Peyer's patch (tissue), 4 donors: Measurements from ENCODE around the gene PRXL2A.

ENCODE experiments used
- POLR2A ChIP-seq, 2 donors: fragments of 450-650 bp; IDR thresholded peaks; one replicate each; pipeline ENCODE4 v1.5.1; 2017; ENCODE audit warnings: antibody characterized with exemption in 2 of 2, mild to moderate bottlenecking in 2 of 2, moderate library complexity in 2 of 2
- TF ChIP-seq, protein P1 (sequence below), 6 experiments: fragments of 450-650 bp in 4 of 6; fragments of 200-600 bp in 2 of 6; sonication (generic) in 1 of 6; IDR thresholded peaks; one replicate each; pipeline ENCODE4 v1.5.1; 2017 to 2019; ENCODE audit warnings: antibody characterized with exemption in 6 of 6, mild to moderate bottlenecking in 3 of 6, moderate library complexity in 1 of 6

DNA sequence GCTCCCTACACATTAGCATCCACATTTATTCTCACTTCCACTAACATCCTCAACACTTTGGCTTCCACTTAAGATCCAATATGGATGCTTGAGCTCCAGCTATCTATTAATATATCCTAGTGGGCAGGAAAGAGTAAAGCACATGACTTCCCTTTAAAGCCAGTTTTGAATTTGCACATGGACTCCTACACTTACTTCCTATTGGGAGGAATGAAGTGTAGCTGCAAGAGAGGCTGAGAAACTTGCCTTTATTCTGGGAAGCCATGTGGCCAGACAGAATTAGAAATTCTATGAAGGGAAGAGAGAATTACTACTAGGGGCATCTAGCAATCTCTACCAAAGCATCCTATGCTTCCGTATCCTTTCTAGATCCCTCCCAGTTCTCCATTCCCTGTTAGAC is 42.8 kb downstream of the PRXL2A start:
- TF ChIP-seq, protein P1, sequence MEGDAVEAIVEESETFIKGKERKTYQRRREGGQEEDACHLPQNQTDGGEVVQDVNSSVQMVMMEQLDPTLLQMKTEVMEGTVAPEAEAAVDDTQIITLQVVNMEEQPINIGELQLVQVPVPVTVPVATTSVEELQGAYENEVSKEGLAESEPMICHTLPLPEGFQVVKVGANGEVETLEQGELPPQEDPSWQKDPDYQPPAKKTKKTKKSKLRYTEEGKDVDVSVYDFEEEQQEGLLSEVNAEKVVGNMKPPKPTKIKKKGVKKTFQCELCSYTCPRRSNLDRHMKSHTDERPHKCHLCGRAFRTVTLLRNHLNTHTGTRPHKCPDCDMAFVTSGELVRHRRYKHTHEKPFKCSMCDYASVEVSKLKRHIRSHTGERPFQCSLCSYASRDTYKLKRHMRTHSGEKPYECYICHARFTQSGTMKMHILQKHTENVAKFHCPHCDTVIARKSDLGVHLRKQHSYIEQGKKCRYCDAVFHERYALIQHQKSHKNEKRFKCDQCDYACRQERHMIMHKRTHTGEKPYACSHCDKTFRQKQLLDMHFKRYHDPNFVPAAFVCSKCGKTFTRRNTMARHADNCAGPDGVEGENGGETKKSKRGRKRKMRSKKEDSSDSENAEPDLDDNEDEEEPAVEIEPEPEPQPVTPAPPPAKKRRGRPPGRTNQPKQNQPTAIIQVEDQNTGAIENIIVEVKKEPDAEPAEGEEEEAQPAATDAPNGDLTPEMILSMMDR (IDR thresholded peaks at IDR 0.05), result no peak
- TF ChIP-seq POLR2A (IDR thresholded peaks at IDR 0.05), result no peak
